Raji (cell line): ENCODE results near the gene MAZ.
A peak's percentile ranks its signal among the peaks of the same experiment; 100 is the strongest.

Experiments
- POLR2A ChIP-seq: IDR thresholded peaks from 2 replicates; pipeline ENCODE4 v1.6.1; 2011; ENCODE audit warnings: low read depth, low read length, control low read depth; ENCODE audit not compliant: insufficient read depth

MAZ gene

DNA sequence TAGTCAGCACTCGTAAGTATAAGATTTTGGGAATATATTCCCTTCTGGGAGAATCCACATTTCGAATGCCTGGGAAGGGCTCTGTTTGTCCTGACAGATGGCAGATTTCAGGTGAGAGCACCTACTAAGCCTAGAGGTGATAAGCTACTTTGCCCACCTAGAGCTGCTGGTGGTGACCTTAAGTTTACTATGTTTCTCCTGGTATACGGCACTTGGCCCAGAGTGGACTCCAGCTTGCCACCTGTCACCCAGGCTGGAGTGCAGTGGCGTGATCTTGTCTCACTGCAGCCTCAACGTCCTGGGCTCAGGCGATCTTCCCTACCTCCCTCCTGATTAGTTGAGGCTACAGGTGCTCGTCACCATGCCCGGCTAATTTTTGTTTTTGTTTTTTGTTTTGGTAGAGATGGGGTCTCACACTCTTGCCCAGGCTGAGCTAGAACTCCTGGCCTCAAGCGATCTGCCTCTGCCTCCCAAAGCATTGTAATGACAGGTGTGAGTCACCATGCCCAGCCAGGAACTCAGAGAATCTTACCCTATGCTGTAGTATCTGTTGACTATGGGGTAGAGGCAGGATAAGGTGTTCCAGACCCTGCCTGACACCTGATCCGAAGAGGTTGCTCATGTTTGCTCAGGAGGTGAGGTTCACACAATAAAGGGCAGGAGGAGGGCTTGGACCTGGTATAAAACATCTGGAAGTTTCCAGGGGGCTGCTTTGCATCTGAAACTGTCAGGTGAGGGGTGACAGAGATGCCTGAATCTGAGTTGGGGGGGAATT is 28.6 kb upstream of the MAZ start, which contains the start of gene ZG16:
TSS of gene ZG16 (plus strand) at position 681 of the 775 bp plus-strand sequence. CDS start 1,011 bp downstream, outside the sequence.
- no peak for TF ChIP-seq POLR2A

GRCh38 chr16:29779474-29779873 is 26.9 kb upstream of the MAZ start:
- TF ChIP-seq POLR2A, result no peak

DNA sequence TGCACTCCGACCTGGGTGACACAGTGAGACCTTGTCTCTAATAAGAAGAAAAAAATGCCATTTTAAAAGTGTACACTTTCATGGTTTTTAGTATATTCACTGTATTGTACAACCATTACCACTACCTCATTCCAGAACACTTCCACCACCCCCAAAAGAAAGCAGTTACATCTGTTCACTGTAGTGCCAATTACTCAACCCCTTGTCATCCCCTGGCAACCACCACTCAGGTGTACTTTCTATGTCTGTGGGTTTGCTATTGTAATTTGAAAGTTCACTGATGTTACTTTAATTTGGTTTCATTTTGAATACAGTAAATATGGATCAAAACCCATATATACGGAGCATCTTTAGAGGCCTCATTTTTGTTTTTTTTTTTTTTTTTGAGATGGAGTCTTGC is 22.2 kb upstream of the MAZ start:
- no peak for TF ChIP-seq POLR2A

GRCh38 chr16:29784901-29785500 is 21.3 kb upstream of the MAZ start:
- TF ChIP-seq POLR2A, result no peak

DNA sequence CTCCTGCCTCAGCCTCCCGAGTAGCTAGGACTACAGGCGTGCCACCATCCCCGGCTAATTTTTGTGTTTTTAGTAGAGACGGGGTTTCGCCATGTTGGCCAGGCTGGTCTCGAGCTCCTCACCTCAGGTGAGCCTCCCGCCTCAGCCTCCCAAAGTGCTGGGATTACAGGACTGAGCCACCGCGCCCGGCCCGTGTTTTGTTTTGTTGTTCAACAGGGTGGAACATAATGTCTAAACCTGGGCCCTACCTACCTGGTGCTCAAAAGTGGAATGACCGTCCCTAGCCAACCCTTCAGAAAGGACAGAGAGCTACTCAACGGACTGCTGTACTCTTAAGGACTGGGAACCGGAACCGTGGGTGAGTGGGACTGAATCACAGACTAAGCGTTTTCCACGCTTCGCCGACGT is 16.6 kb upstream of the MAZ start:
- TF ChIP-seq POLR2A, result no peak

DNA sequence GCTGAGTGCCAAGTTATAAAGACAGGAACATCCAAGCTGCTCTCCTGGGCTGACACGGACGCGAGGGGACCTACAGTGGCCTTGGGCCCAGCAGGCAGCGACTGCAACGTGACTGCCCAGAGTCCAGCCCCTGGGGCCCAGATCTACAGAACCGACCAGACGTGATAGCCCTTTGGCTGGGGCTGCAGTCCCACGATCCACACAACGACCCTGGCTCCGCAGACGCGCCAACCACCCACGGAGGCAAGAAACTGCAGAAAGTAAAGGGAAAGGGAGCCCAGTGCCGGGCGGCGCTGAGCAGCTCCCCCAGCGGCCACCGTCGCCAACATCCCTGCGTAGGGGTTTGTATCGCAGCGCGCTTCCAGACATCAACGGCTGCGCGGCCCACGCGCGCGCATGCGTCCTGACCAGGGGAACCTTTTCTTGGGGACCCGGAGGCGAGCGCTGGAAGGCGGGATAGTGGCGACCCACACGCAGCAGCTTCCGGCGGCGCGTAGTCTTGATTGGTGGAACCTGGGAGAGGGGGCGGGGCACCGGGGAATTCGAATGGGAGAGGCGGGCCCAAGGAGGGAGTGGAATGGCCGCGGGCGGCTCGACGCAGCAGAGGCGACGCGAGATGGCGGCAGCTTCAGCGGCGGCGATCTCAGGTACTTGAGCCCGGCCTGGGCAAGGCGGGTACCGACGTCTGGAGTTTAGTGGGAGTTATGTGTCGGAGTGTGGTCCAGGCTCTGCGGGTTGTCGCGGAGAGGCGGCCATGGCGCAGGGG is 16.0 kb upstream of the MAZ start, which contains the start of gene KIF22:
TSS of gene KIF22 (plus strand) at position 569 of the 766 bp plus-strand sequence. CDS start at position 578, 9 bp downstream.
- peak; percentile 91 for TF ChIP-seq POLR2A

GRCh38 chr16:29790949-29791844 is 15.1 kb upstream of the MAZ start:
- TF ChIP-seq POLR2A, result no peak

DNA sequence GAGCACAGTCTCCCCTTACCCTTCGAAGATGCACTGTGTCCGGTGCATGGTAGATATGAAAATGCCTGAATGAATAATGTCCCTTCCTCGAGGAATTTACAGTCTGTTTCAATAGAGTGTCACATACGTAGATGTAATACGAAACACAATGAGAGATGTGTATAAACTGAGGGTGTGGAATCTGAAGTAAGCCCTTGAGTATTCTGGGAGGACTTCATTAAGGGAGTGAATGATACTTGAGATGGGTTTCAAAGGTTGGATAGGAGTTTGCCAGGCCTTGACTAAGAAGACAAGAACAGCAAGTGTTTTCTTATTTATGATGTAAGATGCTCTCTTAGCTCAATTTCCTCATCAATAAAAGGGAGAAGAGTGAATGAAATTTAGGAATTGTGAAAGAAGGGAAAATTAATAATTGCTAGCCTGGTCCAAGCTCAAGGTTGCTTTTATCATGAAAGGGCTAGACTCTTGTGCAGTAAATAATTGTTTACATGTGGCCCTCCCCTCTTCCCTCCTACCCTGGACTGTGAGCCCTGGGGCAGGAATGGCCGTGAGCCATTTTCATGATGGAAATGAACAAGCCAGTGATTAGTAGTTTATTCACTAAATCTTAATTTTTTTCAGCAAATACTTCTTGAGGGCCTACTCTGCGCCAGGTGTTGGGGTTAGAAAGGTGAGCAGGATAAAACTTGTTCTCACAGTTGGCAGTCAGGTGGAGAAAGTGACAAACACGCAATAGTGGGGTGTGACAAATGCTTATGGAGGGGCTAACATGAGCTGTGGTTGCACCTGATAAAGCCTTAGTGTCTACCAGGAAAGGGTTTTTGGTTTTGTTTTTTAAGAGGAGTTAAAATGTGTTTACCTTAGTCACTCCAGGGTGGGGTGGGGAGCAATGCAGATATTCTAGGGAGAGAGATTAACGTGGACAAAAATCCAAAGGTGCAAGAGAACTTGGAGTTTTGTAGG is 14.2 kb upstream of the MAZ start:
- TF ChIP-seq POLR2A, result no peak

GRCh38 chr16:29794231-29794710 is 12.1 kb upstream of the MAZ start:
- no peak for TF ChIP-seq POLR2A

GRCh38 chr16:29802416-29802935 is 3.9 kb upstream of the MAZ start:
- TF ChIP-seq POLR2A, result no peak

- TF ChIP-seq POLR2A, result no peak
Measured at GRCh38 chr16:29804020-29804419, 2.3 kb upstream of the MAZ start.

DNA sequence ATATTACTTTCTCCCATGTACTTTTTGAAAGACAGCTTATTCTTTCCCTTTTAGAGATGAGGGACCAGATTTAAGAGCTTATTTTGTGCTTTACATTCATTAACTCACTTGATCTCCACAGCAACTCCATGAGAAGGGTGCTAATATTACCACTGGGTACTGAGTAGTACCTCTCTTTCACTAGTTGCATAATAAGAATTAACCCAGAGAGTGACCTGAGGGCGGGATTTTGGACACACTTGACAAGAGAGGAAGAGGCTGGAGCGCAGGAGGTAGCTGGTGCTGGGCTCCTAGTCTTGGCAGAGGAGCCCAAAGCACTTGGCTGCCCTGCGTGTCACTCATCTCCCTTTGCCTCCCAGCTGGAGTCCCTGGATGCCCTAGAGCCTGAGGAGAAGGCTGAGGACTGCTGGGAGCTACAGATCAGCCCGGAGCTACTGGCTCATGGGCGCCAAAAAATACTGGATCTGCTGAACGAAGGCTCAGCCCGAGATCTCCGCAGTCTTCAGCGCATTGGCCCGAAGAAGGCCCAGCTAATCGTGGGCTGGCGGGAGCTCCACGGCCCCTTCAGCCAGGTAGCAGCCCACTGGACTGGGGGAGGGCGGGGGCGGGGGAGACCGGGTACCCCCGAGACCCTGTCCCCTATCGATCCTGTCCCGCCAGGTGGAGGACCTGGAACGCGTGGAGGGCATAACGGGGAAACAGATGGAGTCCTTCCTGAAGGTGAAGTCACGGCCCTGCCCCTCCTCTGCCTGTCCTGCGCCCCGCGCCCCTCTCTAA is 1.7 kb upstream of the MAZ start:
- 0 out of 2 replicates have a peak, but pooled peaks have one; percentile 4 for TF ChIP-seq POLR2A
